DOHH2 (cell line): ENCODE data around the gene AIF1L.

ENCODE experiments used
- H3F3A ChIP-seq: fragments of 200-600 bp; sonication (generic), shearing (Covaris generic); 2 replicates; pipeline ENCODE4 v1.6.0; 2016; ENCODE audit warnings: antibody characterized with exemption, mild to moderate bottlenecking; ENCODE audit not compliant: control insufficient read depth, insufficient read depth
- H3K27ac ChIP-seq: fragments of 200-600 bp; sonication (generic); 2 replicates; pipeline ENCODE4 v1.5.1; 2014; ENCODE audit warnings: low read depth, mild to moderate bottlenecking, low read length, moderate library complexity
- H3K27me3 ChIP-seq: fragments of 200-600 bp; sonication (generic); 2 replicates; pipeline ENCODE4 v1.6.1; 2014; ENCODE audit warnings: mild to moderate bottlenecking, low read length, mixed read lengths; ENCODE audit not compliant: control insufficient read depth
- H3K36me3 ChIP-seq: fragments of 200-600 bp; sonication (generic); 2 replicates; pipeline ENCODE4 v1.6.1; 2014; ENCODE audit warnings: mild to moderate bottlenecking, low read length, moderate library complexity, mixed read lengths; ENCODE audit not compliant: control insufficient read depth
- H3K4me1 ChIP-seq: fragments of 200-600 bp; sonication (generic); 2 replicates; pipeline ENCODE4 v1.6.1; 2014; ENCODE audit warnings: mild to moderate bottlenecking, low read length, mixed read lengths; ENCODE audit not compliant: control insufficient read depth
- H3K4me2 ChIP-seq: fragments of 200-600 bp; sonication (generic); 2 replicates; pipeline ENCODE4 v1.6.0; 2014; ENCODE audit warnings: mild to moderate bottlenecking, low read length, moderate library complexity
- H3K4me3 ChIP-seq: fragments of 200-600 bp; sonication (generic); 2 replicates; pipeline ENCODE4 v1.5.1; 2014; ENCODE audit warnings: mild to moderate bottlenecking, low read length, mixed read lengths
- H3K79me2 ChIP-seq: fragments of 200-600 bp; sonication (generic); 2 replicates; pipeline ENCODE4 v1.6.1; 2014; ENCODE audit warnings: mild to moderate bottlenecking, low read length, mixed read lengths; ENCODE audit not compliant: control insufficient read depth
- H3K9me2 ChIP-seq: fragments of 200-600 bp; sonication (generic); replicated peaks from 2 replicates; pipeline ENCODE4 v1.6.1; 2014; ENCODE audit warnings: mild to moderate bottlenecking, low read length, mixed read lengths; ENCODE audit not compliant: control insufficient read depth
- H3K9me3 ChIP-seq: fragments of 200-600 bp; sonication (generic); 2 replicates; pipeline ENCODE4 v1.6.1; 2014; ENCODE audit warnings: antibody characterized with exemption, low read length, mixed read lengths; ENCODE audit not compliant: control insufficient read depth, insufficient read depth
- H4K20me1 ChIP-seq: fragments of 200-600 bp; sonication (generic); 2 replicates; pipeline ENCODE4 v1.6.0; 2014; ENCODE audit warnings: low read depth, mild to moderate bottlenecking, antibody characterized with exemption, low read length, moderate library complexity; ENCODE audit not compliant: control insufficient read depth, insufficient read depth
- EZH2phosphoT487 ChIP-seq: fragments of 200-600 bp; sonication (generic); IDR thresholded peaks from 2 replicates; pipeline ENCODE4 v1.6.1; 2017; ENCODE audit warnings: borderline replicate concordance, mild to moderate bottlenecking, antibody characterized with exemption, low read length, moderate library complexity, mixed read lengths
- TF ChIP-seq, protein P1 (sequence below): fragments of 200-600 bp; sonication (generic); IDR thresholded peaks from one replicate; pipeline ENCODE4 v1.5.1; 2014; ENCODE audit warnings: antibody characterized with exemption, mild to moderate bottlenecking, low read depth, low read length; ENCODE audit not compliant: poor library complexity, severe bottlenecking

AIF1L gene

DNA sequence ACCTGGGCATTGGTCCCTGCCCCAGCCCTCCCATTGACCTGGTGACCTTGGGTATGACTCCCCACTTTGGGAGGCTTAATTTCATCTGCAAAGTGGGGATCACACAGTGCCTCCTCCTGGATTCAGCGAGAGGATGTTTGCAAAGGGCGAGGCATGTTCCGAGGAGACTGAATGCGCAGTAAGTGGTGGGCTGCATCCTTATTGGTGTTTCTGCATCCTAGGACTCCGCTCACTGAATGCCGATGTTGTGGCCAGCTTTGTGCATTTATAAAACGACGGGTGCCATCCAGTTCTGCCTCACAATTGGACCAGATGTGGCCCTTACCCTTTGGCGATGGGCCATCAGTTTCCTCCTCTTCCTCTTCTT lies 23.5 kb upstream of the AIF1L start:
- H4K20me1 ChIP-seq: no peaks in the 10 kb centered on the region
- no peaks in the 10 kb centered on the region for H3K9me3 ChIP-seq
- H3K4me2 ChIP-seq: no peak overlapping the region
- H3K36me3 ChIP-seq: no peaks in the 10 kb centered on the region
- no peaks in the 10 kb centered on the region for H3K4me1 ChIP-seq
- H3K27ac ChIP-seq: no peak overlapping the region
- no peak overlapping the region for H3K4me3 ChIP-seq
- no peaks in the 10 kb centered on the region for H3K27me3 ChIP-seq
- H3F3A ChIP-seq: no peaks in the 10 kb centered on the region
- TF ChIP-seq EZH2phosphoT487: no peak
- TF ChIP-seq, protein P1, sequence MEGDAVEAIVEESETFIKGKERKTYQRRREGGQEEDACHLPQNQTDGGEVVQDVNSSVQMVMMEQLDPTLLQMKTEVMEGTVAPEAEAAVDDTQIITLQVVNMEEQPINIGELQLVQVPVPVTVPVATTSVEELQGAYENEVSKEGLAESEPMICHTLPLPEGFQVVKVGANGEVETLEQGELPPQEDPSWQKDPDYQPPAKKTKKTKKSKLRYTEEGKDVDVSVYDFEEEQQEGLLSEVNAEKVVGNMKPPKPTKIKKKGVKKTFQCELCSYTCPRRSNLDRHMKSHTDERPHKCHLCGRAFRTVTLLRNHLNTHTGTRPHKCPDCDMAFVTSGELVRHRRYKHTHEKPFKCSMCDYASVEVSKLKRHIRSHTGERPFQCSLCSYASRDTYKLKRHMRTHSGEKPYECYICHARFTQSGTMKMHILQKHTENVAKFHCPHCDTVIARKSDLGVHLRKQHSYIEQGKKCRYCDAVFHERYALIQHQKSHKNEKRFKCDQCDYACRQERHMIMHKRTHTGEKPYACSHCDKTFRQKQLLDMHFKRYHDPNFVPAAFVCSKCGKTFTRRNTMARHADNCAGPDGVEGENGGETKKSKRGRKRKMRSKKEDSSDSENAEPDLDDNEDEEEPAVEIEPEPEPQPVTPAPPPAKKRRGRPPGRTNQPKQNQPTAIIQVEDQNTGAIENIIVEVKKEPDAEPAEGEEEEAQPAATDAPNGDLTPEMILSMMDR: no peak
- H3K9me2 ChIP-seq: no peaks in the 10 kb centered on the region
- no peaks in the 10 kb centered on the region for H3K79me2 ChIP-seq

DNA sequence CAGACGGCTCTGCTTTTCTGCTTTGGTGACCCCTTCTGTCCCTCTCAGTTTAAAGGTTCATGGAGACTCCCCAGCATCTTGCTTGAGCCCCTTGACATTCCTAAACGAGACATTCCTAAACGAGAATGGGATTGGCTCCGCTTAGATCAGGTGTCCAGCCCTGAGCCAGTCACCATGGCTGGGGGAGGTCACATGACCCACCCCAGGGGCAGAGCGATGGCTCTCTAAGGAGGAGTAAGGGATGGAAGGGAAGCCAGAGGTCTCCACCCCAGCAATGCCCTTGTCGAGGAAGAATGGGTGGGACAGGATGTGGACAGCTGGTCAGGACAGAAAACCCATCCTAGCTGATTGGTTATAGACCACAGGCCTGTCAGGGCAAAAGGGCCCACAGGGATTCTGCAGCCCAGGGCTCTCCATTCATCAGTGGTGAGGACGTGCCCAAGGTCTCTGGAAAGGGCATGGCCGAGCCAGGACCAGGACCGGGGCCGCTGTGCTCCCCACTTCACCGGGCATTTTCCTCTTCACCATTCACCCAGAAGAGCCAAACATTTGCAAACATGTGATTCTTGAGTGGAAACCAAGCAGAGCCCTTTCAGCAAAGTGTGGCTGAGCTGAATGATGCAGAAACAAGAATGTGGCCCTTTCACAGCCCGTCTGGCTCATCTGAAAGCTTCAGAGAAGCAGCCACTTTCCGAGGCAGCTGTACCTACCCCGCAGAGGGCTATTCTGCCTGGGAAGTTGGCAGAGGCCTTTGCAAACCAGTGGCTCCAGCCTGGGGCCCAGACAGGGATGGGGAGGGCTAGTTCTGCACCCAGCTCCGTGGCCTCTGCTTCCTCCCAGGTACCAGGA lies 19.8 kb upstream of the AIF1L start:
- Histone ChIP-seq H3K79me2 (no peaks in the 10 kb centered on the region), H3K27ac (no peak overlapping the region), H3K9me2 (no peaks in the 10 kb centered on the region), H4K20me1 (no peaks in the 10 kb centered on the region), H3K4me1 (no peaks in the 10 kb centered on the region), H3K27me3 (no peaks in the 10 kb centered on the region), H3K36me3 (no peaks in the 10 kb centered on the region), H3K9me3 (no peaks in the 10 kb centered on the region), H3K4me3 (no peak overlapping the region), H3K4me2 (no peak overlapping the region), H3F3A (no peaks in the 10 kb centered on the region)
- TF ChIP-seq, protein P1: no peak
- TF ChIP-seq EZH2phosphoT487: no peak

DNA sequence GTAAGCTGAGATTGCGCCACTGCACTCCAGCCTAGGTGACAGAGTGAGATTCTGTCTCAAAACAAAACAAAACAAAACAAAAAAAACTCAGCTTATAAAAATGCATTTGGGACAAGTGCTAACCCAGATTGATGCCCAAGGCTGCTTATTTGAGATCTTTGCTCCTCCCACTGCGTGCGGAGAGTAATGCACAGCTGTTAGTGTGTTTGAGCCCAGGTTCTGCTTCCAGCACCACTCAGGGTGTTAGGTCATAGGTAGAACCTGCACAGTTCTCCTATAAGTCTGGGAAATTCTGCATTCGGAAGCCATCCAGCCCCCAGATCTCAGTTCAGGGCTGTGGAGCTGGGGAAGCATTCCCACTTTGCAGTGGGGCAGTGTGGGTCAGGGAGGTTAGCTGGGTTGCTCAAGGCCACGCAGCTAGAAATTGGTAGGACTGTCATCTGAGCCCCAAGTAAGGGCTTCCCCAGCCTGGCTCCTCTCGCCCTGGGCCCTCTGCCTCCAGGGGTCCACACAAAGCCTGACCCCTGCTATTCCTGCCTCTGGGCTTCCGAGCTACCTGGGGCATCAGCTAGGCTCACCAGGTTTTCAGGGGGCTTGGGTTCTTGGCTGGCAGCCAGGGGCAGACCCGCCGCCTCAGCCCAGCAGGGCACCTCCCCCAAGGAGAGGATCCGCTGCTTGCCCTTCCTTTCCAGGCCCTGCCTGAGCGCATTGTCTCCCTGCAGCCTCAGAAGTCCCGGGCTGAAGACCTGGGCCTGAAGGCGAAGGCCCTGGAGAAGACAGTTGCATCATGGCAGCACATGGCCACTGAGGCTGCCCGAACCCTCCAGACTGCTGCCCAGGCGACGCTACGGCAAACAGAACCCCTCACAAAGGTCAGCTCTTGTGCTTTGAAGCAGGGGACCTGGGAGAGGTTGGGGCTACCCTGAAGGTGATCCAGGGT lies 17.6 kb upstream of the AIF1L start:
- Histone ChIP-seq H3K27me3 (no peaks in the 10 kb centered on the region), H3K27ac (no peak overlapping the region)

More for the DNA sequence above, 17.6 kb upstream of the AIF1L start:
- Histone ChIP-seq H3K36me3 (no peaks in the 10 kb centered on the region), H3K4me1 (no peaks in the 10 kb centered on the region), H3K4me2 (no peak overlapping the region), H3F3A (no peaks in the 10 kb centered on the region), H3K79me2 (no peaks in the 10 kb centered on the region), H3K9me2 (no peaks in the 10 kb centered on the region), H3K9me3 (no peaks in the 10 kb centered on the region), H4K20me1 (no peaks in the 10 kb centered on the region), H3K4me3 (no peak overlapping the region)
- TF ChIP-seq, protein P1: no peak
- TF ChIP-seq EZH2phosphoT487: no peak
